ENCODE data around the gene SIGLEC12.

Gene SIGLEC12

DNA sequence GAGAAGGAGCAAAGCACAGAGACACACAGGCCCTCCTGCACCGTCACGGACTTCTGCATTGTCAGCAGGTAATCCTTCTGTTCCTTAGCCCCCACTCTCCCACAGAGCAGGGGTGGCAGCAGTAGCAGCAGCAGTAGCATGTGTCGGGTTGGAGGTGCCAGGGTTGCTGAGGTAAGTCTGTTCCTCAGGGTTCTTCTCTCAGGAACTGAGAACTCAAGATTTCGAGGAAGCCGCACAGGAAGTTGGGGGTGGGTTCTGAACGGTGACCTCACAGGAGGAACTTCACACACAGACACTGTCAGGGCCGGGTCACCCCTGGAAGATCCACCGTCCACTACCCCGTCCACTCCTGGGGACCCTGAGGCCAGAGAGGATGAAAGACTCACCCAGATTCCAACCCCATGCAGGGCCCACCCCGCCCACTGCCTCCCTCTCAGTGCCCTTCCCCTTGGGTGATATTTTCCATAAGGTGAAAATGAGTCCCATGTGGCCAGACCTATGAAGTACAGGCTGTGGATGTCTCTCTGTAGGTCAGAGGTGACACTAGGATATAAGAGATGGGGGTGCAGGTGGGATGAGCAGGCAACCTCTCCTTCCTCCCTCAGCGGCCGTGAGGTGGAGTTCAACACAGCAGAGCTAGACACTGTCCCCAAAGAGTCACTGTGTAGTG, at the start of gene SIGLEC12:
Gene SIGLEC12, minus strand, starts transcription at position 207 of the 670 bp plus-strand sequence. Its CDS starts 67 bp downstream, at position 140.
- DNase-seq (ENCODE audit: low read depth in 2 of 2): no peak

DNA sequence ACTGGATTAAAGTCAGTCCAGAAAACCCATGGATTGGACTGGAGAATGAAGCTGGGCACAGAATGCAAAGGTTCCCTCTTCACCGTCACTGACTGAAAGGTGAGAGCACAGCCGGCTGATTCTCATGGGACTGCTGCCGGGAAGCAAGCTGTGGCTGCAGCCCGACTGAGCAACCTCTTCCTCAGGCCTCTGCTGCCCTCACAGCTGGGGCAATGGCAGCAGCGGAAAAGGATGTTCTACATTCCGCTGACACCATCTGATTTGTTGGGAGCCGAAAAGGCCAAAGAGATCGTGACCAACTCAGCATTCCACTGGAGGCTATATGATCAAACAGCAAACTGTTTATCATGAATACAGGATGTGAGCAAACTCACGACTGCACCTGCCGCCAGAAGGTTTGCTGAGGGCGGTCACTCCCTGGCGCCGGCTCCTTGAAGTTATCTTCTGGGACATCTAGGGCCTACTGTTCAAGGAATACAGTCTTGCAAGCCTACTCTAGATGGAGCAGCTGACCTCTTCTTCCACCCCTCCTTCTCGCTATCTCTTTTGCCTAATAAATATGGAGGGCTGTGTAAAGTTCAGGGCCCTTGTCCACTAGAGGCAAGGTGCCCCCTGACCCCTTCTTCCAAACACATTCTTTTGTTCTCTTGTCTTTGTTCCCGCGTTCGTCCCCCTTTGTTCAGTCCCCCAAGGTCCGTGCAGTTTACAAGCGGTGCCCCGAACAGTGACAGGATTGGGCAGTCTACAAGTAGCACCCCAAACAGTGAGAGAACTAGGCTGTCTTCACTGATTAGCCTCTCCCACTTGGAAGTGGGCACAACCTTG, 49.5 kb upstream of the SIGLEC12 start:
- no peak for DNase-seq (ENCODE audit: low read depth in 2 of 2)

DNA sequence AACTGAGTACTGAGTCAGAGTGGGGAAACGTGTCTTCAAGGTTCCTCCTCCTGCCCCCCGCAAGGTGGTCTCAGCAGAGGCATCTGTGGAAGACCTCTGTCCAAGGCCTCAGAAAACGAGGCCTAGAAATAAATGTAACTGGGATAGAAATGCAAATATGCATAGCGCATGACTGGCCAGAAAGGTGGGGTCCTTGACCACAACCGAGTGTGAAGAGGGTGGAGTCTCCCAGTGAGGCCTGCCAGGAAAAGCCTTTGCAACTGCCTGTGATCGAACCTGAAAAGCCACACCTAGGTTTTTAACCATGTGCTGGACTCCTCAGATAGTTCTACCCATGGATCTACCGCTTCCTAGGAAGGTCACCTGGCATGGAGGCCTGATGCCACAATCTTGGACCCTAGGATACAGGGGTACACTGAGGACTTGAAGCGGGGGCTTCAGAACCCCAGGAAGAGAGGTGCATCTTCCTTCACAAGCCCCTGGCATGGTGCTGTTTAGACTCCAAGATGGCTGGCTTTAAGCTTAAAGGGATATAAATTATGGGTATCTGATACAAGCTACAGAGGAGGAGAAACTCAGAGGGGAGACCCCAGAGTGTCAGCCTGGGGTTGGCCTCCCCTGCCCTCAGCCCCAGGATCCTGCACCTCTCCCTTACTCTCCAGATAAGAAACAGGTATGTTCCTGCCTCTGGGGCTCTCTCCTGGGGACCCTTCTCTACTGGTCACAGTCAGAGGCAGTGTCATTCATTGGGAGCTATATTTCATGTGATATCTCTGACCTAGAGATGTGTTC, 48.1 kb upstream of the SIGLEC12 start:
- no peak for DNase-seq (ENCODE audit: low read depth in 2 of 2)

DNA sequence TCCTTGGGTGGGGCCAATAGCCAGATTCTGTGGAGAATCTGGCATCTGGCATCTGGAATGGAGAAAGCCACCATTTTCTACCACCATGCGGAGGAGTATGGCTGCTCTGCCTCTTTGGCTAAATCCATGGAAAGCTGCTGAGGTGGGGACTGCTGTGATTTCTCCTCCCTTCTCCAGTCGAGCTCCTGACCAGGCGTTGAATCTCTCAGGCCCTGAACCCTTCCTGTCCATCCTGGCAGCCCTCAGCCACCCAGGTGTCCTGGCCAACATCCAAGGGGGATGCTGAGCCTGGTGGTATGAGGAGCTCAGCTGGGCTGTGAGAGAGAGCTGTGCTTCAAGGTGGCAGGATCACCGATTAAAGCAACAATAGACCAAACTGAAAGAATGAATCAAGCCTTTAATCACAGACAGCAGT, 47.3 kb upstream of the SIGLEC12 start:
- no peak for DNase-seq (ENCODE audit: low read depth in 2 of 2)

- no peak for DNase-seq (ENCODE audit: low read depth in 2 of 2)
Measured at GRCh38 chr19:51548213-51548651, 46.6 kb upstream of the SIGLEC12 start.

DNA sequence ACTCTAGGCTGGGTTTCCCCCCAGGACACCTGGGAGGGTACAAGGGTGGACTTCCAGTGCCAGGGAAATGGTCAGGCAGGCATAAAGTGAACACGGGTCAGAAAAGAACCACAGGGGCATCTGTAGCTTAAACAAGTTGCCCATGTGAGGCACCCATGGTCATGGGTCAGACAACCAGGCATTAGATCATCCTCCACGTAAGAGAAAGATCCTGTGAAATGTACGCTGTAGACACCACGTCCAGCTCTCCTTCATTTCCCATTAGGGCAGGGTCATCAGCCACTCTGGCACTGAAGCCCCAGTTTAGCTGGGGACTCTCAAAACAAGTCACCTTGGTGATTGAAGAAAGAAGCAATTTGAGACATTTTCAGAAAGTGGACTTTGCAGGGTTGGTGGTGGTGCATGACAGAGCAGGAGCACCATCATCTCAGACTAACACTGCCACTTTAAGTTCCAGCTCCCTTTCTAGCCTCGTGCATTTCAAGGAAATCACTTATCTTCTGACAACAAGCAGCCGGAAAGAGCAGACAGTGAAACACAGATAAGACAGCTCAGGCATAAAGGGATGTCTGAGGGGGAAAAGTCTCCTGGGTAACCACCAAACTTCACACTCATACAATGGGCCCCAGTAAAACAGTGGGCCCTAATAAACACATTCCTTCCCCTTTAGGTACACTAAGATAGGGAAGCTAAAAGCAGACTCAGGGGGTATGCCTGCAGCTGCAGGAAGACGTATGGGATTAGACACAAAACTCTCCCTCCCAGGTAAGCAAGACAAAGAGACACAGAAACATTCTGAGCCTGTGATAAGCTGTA, 46.0 kb upstream of the SIGLEC12 start:
- no peak for DNase-seq (ENCODE audit: low read depth in 2 of 2)

DNA sequence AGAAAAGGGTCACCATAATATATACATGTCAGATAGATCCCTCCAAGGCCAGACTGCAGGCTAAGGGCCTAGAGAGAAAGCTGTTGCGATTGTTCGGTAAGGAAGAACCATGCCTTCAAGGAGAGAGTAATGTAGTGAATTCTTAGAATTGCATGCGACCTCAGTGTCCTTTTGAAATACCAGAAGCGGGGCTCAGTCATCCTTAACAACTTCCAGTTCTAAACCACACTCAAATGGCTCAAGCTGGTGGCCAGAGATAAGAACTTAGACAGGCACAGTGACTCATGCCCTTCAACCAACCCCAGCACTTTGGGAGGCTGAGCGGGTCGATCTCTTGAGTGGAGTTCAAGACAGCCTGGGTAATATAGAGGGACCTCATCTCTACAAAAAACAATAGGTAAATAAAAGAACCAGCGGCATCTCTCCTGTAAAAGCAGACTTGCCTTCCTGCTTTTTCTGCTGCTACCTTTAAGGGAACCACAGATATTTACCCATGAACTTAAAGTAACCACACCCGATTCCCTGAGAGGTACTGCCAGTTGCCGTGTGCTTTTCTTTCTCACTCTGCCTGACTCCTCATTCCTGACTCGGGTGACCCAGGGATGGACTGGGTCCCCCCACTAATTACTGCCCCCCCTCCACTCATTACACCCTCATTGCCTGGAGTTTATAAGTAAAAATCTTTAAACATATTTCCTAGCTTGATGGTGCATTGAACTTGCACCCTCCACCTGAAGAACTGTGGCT, 45.2 kb upstream of the SIGLEC12 start:
- no peak for DNase-seq (ENCODE audit: low read depth in 2 of 2)

- no peak for DNase-seq (ENCODE audit: low read depth in 2 of 2)
Measured at GRCh38 chr19:51546107-51546649, 44.6 kb upstream of the SIGLEC12 start.

DNA sequence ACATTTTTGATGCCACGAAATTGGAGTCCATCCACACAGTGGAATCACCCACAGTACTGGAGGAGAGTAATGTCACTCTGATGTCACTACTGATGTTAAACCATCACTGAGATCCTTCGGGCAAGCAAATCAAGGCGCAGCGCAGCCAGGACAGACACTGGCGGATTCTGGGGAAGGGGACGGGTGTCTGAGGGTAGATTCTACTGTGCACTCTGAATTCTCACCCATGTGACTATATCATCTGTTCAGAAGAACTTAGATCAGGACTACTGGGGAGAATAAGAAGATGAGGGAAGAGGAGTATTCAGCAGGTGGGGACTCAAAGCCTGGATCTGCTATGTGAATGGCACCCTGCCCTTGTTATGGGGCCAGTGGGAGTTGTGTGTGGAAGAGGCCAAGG, 42.4 kb upstream of the SIGLEC12 start:
- no peak for DNase-seq (ENCODE audit: low read depth in 2 of 2)

DNA sequence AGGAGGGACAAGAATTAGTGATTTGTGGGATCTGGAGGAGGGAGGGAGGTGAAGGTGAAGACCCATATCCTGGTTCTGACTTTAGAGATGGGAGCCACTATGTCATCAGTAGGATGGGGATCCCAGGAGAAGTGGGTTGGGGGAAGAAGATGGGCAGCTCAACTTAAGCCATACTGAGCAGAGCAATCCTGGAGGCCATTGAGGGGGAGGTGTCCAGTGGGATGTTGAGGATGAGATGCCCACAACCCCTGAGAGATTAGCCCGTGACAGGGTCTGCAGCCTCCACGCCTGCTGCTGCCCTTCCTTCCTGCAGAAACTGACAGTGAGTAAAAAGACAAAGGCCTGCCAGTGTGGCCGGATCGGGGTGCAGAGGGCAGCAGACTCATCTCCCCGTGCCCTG, 41.1 kb upstream of the SIGLEC12 start:
- DNase-seq (ENCODE audit: low read depth in 2 of 2): no peak

DNA sequence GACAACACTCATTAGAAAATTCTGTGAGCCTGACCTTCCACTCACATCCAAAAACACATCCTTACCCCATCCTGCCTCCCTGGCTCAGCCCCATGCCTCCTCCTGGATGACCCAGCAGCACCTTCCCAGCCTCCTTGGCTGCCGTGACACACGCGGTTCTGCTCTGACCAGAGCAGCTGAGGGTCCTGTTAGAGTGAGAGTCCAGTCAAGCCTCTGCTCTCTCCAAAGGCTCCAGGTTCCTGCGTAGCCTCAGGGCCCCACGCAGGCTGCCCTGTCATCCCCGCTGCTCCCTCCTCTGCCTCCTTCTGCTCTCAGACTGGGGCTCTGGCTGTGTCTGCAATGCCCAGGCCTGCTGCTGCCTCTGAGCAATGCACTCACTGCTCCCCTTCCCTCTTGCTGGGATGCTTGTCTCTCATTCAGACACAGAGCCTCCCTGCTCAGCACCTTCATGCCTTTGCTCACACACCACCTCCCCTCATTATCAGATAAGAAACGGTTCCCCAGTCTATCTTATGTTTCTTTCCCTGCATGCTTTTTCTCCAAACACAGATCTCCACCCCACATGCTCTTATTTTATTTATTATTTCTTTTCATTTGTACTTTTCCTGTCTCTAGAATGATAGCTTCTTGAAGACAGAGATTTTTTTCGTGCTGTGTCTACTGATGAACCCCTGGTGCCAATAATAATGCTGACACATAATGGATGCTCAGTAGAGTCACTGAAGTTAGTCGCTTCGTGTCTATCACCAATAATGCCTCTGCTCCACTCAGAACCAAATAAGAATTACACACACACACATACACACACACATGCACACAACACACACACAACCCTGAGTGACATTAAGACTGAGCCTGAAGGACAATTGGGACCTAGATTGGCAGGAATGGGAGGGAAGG, 40.1 kb upstream of the SIGLEC12 start:
- DNase-seq (ENCODE audit: low read depth in 2 of 2): no peak

GRCh38 chr19:51539821-51540366, 38.3 kb upstream of the SIGLEC12 start:
- no peak for DNase-seq (ENCODE audit: low read depth in 2 of 2)

- no peak for DNase-seq (ENCODE audit: low read depth in 2 of 2)
Measured at GRCh38 chr19:51535535-51535934, 33.9 kb upstream of the SIGLEC12 start.

GRCh38 chr19:51531349-51532315, 30.0 kb upstream of the SIGLEC12 start, which contains the start of gene SIGLEC6:
TSS of gene SIGLEC6 (minus strand) at chr19:51531670. CDS start at chr19:51531648, 22 bp downstream.
- no peak for DNase-seq (ENCODE audit: low read depth in 2 of 2)

- DNase-seq (ENCODE audit: low read depth in 2 of 2): no peak
Measured at GRCh38 chr19:51530616-51531015, 29.0 kb upstream of the SIGLEC12 start.

DNA sequence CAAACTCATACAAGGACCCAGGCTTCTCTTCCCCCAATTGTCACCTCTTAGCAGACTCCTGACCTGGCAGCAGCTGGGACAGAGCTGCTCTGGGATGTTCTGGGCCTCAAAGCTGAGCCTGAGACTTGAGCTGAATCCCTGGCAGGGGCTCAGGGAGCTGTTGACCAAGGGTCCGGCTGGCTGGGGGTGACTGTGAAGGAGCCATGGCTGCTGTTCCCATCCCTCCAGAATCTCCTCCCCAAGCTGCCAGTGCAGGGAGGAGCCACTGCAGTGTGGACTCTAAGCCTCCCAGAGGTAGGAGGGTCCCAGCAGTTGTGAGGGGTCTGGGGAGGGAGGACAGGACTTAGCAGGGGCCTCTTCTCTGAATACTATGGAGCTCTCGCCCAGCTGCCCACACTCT, 27.7 kb upstream of the SIGLEC12 start:
- no peak for DNase-seq (ENCODE audit: low read depth in 2 of 2)

- DNase-seq (ENCODE audit: low read depth in 2 of 2): no peak
Measured at GRCh38 chr19:51525651-51526050, 24.1 kb upstream of the SIGLEC12 start.

Data from stimulated activated CD4-positive, alpha-beta T cell treated with anti-CD3 and anti-CD28 coated beads, Interleukin-4, amount 100 ng/mL, for 48 hours (primary cell).